Mammary epithelial cell (primary cell): ENCODE data around the gene GRM5.
"Not testable (repeated sequence)": the region's sequence is repeated elsewhere in the genome, so short reads cannot be mapped to it uniquely, and the experiment has no call there.

Experiments
- EZH2 ChIP-seq: IDR thresholded peaks from 2 replicates; pipeline ENCODE4 v1.6.1; 2012; ENCODE audit warnings: low read length, inconsistent platforms, borderline replicate concordance
- TF ChIP-seq, protein P1 (sequence below), 2 donors: IDR thresholded peaks in 1 of 2; conservative IDR thresholded peaks in 1 of 2; 2 replicates each; pipeline ENCODE4 v1.5.1; 2011 to 2012; ENCODE audit warnings: inconsistent platforms in 2 of 2, low read length in 2 of 2, mild to moderate bottlenecking in 2 of 2, control low read depth in 1 of 2, low read depth in 1 of 2; ENCODE audit not compliant: insufficient read depth in 1 of 2; ENCODE audit errors: extremely low read depth in 1 of 2

DNA sequence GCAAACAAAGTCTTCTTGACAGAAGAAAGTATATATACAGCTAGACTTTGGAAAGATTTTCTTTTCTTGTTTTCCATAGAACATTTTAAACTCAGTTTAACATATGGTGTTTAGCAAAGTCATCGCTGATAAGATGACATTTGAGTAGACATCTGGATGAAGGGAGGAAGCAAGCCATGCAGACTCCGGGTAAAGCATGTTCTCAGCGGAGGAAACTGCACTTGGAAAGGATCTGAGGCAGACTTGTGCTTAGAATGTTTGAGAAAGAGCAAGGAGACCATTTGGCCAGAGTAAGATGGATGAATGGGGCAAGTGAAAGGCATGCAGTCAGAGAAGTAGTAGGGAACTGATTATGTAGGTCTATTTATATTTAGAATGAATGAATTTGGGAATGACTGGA lies 105.9 kb downstream of the GRM5 start:
- TF ChIP-seq, protein P1, sequence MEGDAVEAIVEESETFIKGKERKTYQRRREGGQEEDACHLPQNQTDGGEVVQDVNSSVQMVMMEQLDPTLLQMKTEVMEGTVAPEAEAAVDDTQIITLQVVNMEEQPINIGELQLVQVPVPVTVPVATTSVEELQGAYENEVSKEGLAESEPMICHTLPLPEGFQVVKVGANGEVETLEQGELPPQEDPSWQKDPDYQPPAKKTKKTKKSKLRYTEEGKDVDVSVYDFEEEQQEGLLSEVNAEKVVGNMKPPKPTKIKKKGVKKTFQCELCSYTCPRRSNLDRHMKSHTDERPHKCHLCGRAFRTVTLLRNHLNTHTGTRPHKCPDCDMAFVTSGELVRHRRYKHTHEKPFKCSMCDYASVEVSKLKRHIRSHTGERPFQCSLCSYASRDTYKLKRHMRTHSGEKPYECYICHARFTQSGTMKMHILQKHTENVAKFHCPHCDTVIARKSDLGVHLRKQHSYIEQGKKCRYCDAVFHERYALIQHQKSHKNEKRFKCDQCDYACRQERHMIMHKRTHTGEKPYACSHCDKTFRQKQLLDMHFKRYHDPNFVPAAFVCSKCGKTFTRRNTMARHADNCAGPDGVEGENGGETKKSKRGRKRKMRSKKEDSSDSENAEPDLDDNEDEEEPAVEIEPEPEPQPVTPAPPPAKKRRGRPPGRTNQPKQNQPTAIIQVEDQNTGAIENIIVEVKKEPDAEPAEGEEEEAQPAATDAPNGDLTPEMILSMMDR (conservative IDR thresholded peaks at IDR 0.05 in 1 of 2, IDR thresholded peaks at IDR 0.05 in 1 of 2; ENCODE audit: extremely low read depth in 1 of 2, insufficient read depth in 1 of 2, low read depth in 1 of 2, low read length in 2 of 2), result not testable (repeated sequence)
- not testable (repeated sequence) for TF ChIP-seq EZH2
